Kidney (tissue), 14 donors: ENCODE measurements around the gene KDF1. TPM values are rescaled to one million over a fixed set of nuclear protein-coding genes. Genes with fewer than 3 reads are reported as not detected.

Experiments used
- DNase-seq, 5 donors: peaks; one replicate each; pipeline ENCODE4 v3.0.0-alpha.2; 2013 to 2020
- FAIRE-seq: peaks from 2 replicates; lab custom pipeline; 2012; peaks lifted over from hg19 to GRCh38; lab: Jason Lieb, UNC
- H3K27ac ChIP-seq, 2 donors: one replicate each; pipeline ENCODE4 v1.7.0; 2013; ENCODE audit warnings: low read depth in 2 of 2, low read length in 2 of 2, inconsistent platforms in 1 of 2
- H3K27me3 ChIP-seq: one replicate; pipeline ENCODE4 v1.7.1; 2013; ENCODE audit warnings: low read length, inconsistent platforms; ENCODE audit not compliant: control insufficient read depth, insufficient read depth
- H3K36me3 ChIP-seq, 3 donors: one replicate each; pipeline versions ENCODE4 v1.7.0 to v1.7.1; 2013; ENCODE audit warnings: low read length in 3 of 3, control low read depth in 1 of 3, inconsistent platforms in 1 of 3; ENCODE audit not compliant: insufficient read depth in 3 of 3, control insufficient read depth in 2 of 3
- H3K4me1 ChIP-seq, 3 donors: one replicate each; pipeline versions ENCODE4 v1.7.0 to v1.7.1; 2013; ENCODE audit warnings: low read length in 3 of 3, inconsistent platforms in 1 of 3, low read depth in 1 of 3; ENCODE audit not compliant: control insufficient read depth in 2 of 3, insufficient read depth in 2 of 3
- H3K4me3 ChIP-seq, 3 donors: one replicate each; pipeline versions ENCODE4 v1.7.0 to v1.8.1; 2013; ENCODE audit warnings: low read length in 3 of 3, control low read depth in 1 of 3, inconsistent platforms in 1 of 3
- H3K9ac ChIP-seq, 3 donors: one replicate each; pipeline versions ENCODE4 v1.7.0 to v1.7.1; 2013; ENCODE audit warnings: low read length in 3 of 3, control low read depth in 1 of 3, inconsistent platforms in 1 of 3
- H3K9me3 ChIP-seq, 3 donors: one replicate each; pipeline versions ENCODE4 v1.7.0 to v1.7.1; 2013; ENCODE audit warnings: low read length in 3 of 3, control low read depth in 1 of 3, inconsistent platforms in 1 of 3; ENCODE audit not compliant: control insufficient read depth in 2 of 3, insufficient read depth in 1 of 3
- intact Hi-C: fragments of 100-400 bp; cut with DNase I; formaldehyde crosslinking; loops from one replicate; pipeline ENCODE4 v1.11.1; 2022
- polyA plus RNA-seq: library from polyadenylated mRNA; stranded (reverse); fragments of 350-450 nt; fragmentation: Illumina TruSeq; extraction: RNeasy Lipid Tissue Mini Kit (QIAGEN cat#74804); gene quantifications from one replicate; pipeline ENCODE4 v1.2.3, GENCODE V29; 2014; ENCODE audit warnings: low read depth, low replicate concordance; ENCODE audit not compliant: insufficient read depth
- total RNA-seq: library from RNA; stranded (reverse); fragmentation: NEBNext Ultra II Directional; extraction: Animal tissue kit (Norgen Biotek cat#: 25700); gene quantifications from one replicate; pipeline ENCODE4 v1.2.1, GENCODE V29; 2021
- TF ChIP-seq, protein P1 (sequence below): IDR thresholded peaks from 3 replicates; pipeline ENCODE4 v1.5.1; 2012; ENCODE audit warnings: mild to moderate bottlenecking, moderate library complexity, borderline replicate concordance; ENCODE audit not compliant: insufficient read depth; ENCODE audit errors: extremely low read depth
- donor health status: control.
- donor health status: control.
- donor health status: control.
- donor health status: control.
- donor health status: control.
- donor health status: DM: yes; HTN: yes; CAD: no.
- donor health status: Normal renal cell carcinoma (clear cell type).

The KDF1 gene
- total and polyA plus RNA-seq, 2 donors from 2014 or later = 14.1 to 19.3 TPM

DNA sequence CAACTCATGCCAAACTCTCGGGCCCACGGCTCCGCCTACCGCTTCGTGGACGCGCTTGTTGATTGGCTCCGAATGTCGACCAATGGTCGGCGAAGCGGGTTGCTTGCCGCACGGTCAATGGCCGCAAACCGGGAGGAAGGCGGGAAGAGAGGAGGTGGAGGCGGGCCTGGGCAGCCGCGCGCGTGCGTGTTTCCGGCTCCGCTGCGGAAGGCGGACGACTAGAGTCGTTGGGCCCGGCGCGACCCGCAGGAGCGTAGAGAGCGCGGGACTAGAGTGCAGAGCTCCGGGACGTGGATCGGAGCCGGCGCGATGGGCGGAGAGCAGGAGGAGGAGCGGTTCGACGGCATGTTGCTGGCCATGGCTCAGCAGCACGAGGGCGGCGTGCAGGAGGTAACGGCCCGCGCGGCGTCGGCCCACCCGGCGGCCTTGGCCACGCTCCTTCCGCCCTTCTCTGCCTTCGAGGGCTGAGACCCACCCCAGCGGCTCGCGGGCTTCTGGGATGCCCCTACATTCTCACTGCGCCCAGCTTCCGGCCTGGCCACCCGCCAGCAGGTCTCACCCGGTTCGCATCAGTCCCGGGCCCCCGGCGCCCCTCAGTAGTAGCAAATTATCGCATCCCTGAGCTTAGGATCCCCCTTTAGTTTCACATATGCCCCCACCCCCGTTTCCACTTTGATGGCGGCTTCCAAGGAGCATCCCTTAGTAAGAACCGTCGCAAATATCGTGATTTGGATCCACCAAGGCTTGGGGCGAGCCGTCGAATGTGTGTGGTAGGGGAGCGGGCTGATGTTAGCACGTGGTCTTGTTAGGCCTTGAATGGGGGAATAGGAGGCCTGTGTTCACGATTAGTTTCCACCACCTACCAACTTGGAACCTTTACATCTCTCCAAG, 38.5 kb downstream of the KDF1 start, which contains the start of gene NUDC:
NUDC (plus strand) TSS at position 204 of the 891 bp plus-strand sequence; CDS start at position 310, 106 bp downstream.
- intact Hi-C loops = no loop called here
- FAIRE-seq = peak; percentile 98
- Histone ChIP-seq H3K9me3 (no peaks in the 10 kb centered on the region), H3K27me3 (no peaks in the 10 kb centered on the region), H3K4me1 (peaks cover 4 to 14% (median 9%) of the 10 kb centered on the region in 3 donors), H3K9ac (peak within 1 kb of the TSS; percentile 83 to 89 (median 85)), H3K4me3 (peak within 1 kb of the TSS; percentile 82 to 89 (median 82)), H3K36me3 (peaks cover 0 to 8% (median 6%) of the 10 kb centered on the region in 3 donors), H3K27ac (peak within 1 kb of the TSS; percentile 97 to 99)
- TF ChIP-seq, protein P1, sequence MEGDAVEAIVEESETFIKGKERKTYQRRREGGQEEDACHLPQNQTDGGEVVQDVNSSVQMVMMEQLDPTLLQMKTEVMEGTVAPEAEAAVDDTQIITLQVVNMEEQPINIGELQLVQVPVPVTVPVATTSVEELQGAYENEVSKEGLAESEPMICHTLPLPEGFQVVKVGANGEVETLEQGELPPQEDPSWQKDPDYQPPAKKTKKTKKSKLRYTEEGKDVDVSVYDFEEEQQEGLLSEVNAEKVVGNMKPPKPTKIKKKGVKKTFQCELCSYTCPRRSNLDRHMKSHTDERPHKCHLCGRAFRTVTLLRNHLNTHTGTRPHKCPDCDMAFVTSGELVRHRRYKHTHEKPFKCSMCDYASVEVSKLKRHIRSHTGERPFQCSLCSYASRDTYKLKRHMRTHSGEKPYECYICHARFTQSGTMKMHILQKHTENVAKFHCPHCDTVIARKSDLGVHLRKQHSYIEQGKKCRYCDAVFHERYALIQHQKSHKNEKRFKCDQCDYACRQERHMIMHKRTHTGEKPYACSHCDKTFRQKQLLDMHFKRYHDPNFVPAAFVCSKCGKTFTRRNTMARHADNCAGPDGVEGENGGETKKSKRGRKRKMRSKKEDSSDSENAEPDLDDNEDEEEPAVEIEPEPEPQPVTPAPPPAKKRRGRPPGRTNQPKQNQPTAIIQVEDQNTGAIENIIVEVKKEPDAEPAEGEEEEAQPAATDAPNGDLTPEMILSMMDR = no peak
- peak; percentile 96 to 99 (median 98) for DNase-seq

DNA sequence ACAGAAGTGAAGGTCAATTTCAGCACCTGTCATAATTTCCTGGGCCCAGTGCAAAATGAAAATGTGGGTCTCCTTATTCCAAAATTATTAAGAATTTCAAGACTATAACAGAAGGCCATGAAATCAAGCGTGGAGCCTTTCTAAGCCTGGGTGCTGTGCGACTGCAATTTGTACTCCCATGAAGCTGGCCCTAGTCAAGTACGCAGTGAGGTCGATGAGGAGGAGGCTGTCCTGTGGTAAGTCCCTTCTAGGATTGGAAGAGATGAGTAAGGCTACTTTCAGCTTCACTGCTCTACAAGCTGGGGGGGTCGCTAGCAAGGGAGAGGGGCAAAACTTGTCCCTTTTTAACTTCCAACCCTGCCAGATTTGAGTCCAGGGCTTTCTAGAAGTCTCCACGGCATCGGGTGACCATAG, 39.1 kb downstream of the KDF1 start:
- no peaks in the 10 kb centered on the region for H3K9me3 ChIP-seq
- no peak for DNase-seq
- intact Hi-C loops = no loop called here
- TF ChIP-seq, protein P1 = no peak
- H3K4me1 ChIP-seq = peaks cover 4 to 14% (median 9%) of the 10 kb centered on the region in 3 donors
- H3K27me3 ChIP-seq = no peaks in the 10 kb centered on the region
- H3K36me3 ChIP-seq = peaks cover 0 to 6% (median 4%) of the 10 kb centered on the region in 3 donors
- no peak for FAIRE-seq
- peak overlapping the region; percentile 97 to 99 for H3K27ac ChIP-seq
- peak overlapping the region; percentile 82 to 89 (median 82) for H3K4me3 ChIP-seq
- H3K9ac ChIP-seq = peak overlapping the region; percentile 79 to 89 (median 83)

DNA sequence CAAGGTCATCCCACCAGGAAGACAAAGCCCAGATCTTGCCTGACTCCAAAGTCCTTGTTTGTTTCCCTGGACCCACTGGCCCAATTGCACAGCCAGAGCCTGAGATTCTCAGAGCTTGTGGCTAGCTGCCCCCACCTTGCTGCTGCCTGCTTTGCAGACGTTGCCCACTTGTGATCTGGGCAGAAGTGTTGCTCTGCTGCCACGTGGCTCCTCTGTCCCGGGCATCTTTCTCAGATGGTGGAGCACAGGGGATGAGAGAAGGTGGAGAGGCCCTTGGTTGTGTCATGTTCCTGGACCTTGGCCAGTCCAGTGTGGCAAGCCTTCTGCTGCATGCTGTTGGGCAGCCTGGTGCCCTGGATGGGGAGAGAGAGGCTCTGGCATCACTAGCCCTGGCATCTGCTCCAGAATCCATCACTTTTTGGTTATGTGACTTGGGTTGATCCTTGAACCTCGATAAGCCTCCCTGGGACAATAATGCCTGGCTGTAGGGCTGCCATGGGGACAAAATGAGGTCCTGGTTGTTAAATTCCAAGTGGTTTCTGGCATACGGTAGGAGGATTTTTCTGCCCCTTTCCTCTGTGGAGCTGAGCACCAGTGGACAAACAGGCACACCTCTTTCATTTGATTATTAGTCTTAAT, 44.9 kb downstream of the KDF1 start:
- Histone ChIP-seq H3K4me3 (no peak overlapping the region), H3K27ac (no peak overlapping the region), H3K27me3 (no peaks in the 10 kb centered on the region), H3K4me1 (peaks cover 0 to 9% (median 7%) of the 10 kb centered on the region in 3 donors), H3K9me3 (no peaks in the 10 kb centered on the region), H3K36me3 (no peaks in the 10 kb centered on the region), H3K9ac (no peak overlapping the region)
- TF ChIP-seq, protein P1 = no peak
- intact Hi-C loops = no loop called here
- FAIRE-seq (no peak), DNase-seq (no peak)
